Measurements from ENCODE around the gene TRIM23.

The TRIM23 gene

DNA sequence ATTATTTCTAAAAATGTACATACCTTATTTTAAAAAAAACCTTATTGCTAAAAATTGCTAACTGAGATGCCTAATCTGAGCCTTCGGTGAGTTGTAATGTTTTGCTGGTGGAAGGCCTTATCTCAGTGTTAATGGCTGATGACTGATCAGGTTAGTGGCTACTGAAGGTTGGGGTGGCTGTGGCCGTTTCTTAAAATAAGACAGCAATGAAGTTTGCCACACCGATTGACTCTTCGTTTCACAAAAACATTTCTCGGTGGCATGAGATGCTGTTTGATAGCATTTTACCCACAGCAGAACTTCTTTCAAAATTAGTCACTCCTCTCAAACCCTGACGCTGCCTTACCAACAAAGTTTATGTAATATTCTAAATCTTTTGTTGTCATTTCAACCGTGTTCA is 75.9 kb downstream of the TRIM23 start:
- H3K36me3 Mint-ChIP-seq (ENCODE audit: low read depth): peaks cover 54% of the 10 kb centered on the region
- H3K4me3 Mint-ChIP-seq: no peak overlapping the region
- H3K27me3 Mint-ChIP-seq (ENCODE audit: low read depth): no peaks in the 10 kb centered on the region
- H3K4me1 Mint-ChIP-seq (ENCODE audit: low read depth): peaks cover 13% of the 10 kb centered on the region
- no peaks in the 10 kb centered on the region for H3K9me3 Mint-ChIP-seq
- H3K27ac Mint-ChIP-seq: no peak overlapping the region

DNA sequence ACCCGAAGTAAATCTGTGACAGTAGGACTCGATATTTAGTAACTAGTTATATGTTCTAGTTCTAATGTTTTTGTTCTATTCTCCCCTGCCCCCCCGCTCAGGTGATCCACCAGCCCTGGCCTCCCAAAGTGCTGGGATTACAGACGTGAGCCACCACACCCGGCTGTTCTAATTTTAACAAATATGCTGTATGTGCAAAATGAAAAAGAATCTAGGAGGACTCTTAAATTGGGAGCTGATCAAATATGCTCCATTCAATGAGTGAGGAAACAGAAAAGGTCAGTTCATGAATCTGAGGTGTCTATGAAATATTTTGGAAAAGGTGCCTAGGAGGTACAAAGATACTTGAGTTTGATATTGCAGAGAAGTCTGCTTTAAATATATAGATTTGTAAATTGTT is 78.0 kb downstream of the TRIM23 start:
- Mint-ChIP-seq H3K36me3 (ENCODE audit: low read depth) (peaks cover 61% of the 10 kb centered on the region), H3K4me1 (ENCODE audit: low read depth) (peaks cover 10% of the 10 kb centered on the region), H3K27me3 (ENCODE audit: low read depth) (no peaks in the 10 kb centered on the region), H3K27ac (no peak overlapping the region), H3K9me3 (no peaks in the 10 kb centered on the region), H3K4me3 (no peak overlapping the region)

DNA sequence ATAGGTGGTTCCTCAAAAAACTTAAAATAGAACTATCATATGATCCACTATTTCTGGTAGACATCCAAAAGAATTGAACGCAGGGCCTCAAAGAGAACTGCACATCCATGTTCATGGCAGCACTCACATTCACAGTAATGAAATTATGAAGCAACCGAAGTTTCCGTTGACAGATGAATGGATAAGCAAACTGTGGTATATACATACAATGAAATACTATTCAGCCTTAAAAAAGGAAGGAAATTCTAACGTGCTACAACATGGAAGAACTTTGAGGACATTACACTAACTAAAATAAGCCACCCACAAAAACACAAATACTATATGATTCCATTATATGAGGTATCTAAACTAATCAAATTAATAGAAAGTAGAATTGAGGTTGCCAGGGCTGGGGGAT is 79.7 kb downstream of the TRIM23 start:
- peaks cover 53% of the 10 kb centered on the region for H3K36me3 Mint-ChIP-seq (ENCODE audit: low read depth)
- peaks cover 9% of the 10 kb centered on the region for H3K4me1 Mint-ChIP-seq (ENCODE audit: low read depth)
- no peak overlapping the region for H3K4me3 Mint-ChIP-seq
- H3K27ac Mint-ChIP-seq: no peak overlapping the region
- H3K27me3 Mint-ChIP-seq (ENCODE audit: low read depth): no peaks in the 10 kb centered on the region
- H3K9me3 Mint-ChIP-seq: no peaks in the 10 kb centered on the region

DNA sequence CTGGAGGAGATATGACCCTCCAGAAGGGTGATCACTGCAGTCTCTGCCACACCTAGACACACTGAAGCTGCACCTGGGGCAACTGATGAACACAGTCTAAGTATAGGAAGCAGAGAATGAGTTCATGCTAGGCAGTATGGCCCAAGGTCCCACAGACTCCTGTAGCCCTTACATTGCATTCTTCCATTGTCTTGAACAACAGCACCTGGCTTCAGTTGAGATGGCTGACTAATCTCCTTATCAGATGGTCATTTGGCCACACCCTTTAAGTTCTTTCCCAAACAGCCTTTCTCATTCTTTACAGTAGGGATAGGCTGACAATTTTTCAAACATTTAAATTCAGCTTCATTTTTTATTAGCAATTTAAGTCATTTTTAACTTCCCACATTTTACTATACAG is 84.3 kb downstream of the TRIM23 start:
- H3K27me3 Mint-ChIP-seq (ENCODE audit: low read depth): no peaks in the 10 kb centered on the region
- H3K36me3 Mint-ChIP-seq (ENCODE audit: low read depth): peaks cover 37% of the 10 kb centered on the region
- no peaks in the 10 kb centered on the region for H3K9me3 Mint-ChIP-seq
- no peak overlapping the region for H3K4me3 Mint-ChIP-seq
- H3K27ac Mint-ChIP-seq: no peak overlapping the region
- H3K4me1 Mint-ChIP-seq (ENCODE audit: low read depth): peaks cover 1% of the 10 kb centered on the region

Data from T-helper 1 cell treated with Interleukin-12 subunit alpha and Interleukin-12 subunit beta and Interleukin-4 antibody, amounts not matched to agents 30 μg/mL and 1 μg/mL, for 36 hours (primary cell).